ENCODE measurements around the gene CDH15.

DNA sequence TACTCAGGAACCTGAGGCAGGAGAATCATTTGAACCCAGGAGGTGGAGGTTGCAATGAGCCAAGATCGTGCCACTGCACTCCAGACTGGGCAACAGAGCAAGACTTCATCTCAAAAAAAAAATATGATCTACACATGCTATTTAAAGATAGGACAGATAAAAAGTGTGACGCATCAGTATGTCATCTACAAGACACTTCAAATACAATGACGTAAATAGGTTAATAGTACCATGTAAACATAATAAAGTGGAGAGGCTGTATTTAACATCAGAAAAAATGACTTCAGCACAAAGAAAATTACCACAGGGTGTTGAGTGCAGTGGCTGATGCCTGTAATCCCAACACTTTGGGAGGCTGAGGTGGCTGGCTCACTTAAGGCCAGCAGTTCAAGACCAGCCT lies 66.2 kb downstream of the CDH15 start:
- no peak for TF ChIP-seq EZH2 (IDR thresholded peaks at IDR 0.05; ENCODE audit: borderline replicate concordance, insufficient read depth, low read depth, low read length, poor library complexity, severe bottlenecking)
- TF ChIP-seq, protein P1, sequence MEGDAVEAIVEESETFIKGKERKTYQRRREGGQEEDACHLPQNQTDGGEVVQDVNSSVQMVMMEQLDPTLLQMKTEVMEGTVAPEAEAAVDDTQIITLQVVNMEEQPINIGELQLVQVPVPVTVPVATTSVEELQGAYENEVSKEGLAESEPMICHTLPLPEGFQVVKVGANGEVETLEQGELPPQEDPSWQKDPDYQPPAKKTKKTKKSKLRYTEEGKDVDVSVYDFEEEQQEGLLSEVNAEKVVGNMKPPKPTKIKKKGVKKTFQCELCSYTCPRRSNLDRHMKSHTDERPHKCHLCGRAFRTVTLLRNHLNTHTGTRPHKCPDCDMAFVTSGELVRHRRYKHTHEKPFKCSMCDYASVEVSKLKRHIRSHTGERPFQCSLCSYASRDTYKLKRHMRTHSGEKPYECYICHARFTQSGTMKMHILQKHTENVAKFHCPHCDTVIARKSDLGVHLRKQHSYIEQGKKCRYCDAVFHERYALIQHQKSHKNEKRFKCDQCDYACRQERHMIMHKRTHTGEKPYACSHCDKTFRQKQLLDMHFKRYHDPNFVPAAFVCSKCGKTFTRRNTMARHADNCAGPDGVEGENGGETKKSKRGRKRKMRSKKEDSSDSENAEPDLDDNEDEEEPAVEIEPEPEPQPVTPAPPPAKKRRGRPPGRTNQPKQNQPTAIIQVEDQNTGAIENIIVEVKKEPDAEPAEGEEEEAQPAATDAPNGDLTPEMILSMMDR (IDR thresholded peaks at IDR 0.05) = no peak
